GM18511 (cell line): Measurements from ENCODE around the gene F2RL1.
"Not testable (repeated sequence)": the region's sequence is repeated elsewhere in the genome, so short reads cannot be mapped to it uniquely, and the experiment has no call there.

ENCODE experiments used
- ATAC-seq: cut with Tn5 transposase; IDR thresholded peaks from one replicate; pipeline ENCODE4 v1.9.1; 2021; ENCODE audit warnings: mild to moderate bottlenecking, moderate library complexity; ENCODE audit not compliant: unreplicated experiment

F2RL1 gene

DNA sequence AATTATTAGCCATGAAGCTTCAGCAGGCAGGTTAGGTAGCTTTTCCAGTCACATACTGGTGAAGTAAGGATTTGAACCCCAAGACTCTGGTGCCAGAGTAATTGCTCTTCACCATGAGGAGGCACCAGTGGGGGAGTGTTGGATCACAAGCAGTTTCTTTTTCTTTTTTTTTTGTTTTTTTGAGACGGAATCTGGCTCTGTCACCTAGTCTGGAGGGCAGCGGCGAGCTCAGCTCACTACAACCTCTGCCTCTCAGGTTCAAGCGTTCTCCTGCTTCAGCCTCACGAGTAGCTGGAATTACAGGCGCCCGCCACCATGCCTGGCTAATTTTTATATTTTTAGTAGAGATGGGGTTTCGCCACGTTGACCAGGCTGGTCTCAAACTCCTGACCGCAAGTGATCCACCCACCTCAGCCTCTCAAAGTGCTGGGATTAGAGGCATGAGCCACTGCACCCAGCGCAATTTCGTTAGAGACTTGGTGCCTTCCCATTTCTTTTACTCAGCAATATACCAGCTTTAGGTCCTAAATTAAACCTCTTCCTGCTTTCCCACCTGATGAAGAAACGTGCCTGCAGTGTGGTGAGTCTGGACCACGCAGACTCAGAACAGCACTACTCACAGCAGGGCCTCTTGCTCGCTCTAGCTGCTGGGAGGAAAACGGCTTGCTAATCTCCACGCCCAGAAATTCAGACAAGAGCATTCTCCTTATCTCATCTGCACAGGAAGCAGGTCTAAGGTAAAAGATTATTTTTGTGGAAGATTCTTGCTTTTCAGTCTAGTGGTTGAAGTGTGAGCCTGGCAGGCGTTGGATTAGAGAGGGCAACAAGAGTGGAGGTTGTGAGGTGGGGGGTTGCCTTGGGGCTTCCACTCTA is 30.8 kb downstream of the F2RL1 start, which contains the start of gene S100Z:
Gene S100Z (plus strand): TSS at position 596 of the 873 bp plus-strand sequence. CDS start 25,346 bp downstream, outside the sequence.
- ATAC-seq: no peak

DNA sequence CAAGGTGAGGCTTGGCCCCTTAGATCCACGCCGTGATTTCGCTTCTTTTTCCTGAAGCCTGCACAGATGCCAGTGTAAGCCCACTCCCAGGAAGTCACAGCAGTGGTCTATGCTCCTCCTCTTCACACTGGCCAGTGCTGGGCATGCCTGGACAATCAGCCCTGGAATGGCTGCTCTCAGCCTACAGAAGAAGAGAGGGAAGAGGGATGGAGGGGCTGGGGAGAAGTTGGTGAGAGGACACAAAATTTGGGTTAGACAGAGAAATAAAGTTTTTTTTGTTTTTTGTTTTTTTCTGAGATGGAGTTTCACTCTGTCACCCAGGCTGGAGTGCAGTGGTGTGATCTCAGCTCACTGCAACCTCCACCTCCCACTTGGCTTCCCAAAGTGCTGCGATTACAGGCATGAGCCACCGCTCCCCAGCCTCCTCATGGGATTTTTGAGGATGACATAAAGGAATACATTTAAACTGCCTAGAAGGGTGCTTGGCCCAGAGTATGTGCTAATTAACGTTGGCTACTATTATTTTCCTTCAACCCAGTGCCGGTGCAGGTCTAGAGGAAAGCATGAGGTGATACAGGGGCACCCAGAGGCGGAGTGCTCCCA is 31.8 kb downstream of the F2RL1 start:
- ATAC-seq: no peak

DNA sequence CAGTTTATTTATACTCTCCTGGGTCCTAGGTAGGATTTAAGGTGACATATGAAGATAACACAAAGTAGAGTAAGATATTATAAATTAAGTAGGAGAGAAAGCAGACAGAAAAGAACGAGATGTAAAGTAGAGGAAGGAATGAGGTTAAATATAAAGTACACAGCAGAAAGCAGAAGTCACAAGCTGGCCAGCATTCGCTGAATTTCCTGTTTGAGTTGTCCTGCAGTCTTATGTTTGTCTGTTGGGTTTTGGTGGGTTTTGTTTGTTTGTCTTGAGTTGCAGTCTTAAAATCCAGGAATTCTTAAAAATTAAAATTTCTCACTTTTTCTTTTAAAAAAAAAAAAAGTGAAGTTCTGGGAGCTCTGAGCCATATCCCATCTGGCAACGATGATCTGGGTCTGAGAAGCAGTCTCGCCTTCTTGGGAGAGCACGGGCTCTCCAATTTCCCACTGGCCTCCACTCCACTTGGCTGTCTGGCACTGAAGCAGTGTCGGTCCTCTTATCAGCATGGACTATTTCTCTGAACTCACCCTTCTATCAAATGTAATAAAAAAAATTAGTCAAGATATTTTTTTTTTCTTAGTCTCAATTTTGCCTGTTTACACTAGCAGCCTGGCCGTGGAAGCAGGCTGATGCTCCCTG is 33.0 kb downstream of the F2RL1 start:
- ATAC-seq: no peak

DNA sequence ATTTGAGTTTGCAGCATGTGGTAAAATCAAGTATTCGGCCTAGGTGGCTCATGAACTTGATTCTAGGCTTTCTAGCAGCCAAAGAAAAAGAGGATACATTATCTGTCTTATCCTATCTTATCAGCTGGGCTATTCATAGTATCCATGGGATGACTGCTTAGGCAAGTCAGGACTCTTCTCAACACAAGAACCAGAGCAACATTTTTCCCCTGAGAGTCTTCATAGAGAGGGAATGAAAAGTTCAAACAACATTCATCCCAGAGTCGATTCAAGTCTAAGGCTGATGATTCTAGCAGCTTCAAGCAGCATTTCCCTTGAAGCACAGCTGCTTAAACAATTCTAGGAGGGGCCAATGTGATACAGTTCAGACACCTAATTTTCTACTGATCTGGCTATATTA is 33.9 kb downstream of the F2RL1 start:
- no peak for ATAC-seq

DNA sequence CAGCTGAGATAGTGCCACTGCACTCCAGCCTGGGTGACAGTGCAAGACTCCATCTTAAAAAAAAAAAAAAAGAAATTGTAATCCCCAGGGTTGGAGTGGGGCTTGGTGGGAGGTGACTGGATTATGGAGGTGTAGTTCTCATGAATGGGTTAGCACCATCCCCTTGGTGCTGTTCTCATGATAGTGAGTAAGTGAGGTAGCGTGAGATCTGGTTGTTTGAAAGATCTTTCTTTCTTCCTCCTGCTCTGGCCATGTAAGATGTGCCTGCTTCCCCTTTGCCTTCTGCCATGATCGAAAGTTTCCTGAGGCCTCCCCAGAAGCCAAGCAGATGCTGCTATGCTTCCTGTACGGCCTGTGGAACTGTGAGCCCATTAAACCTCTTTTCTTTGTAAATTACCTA is 34.9 kb downstream of the F2RL1 start:
- ATAC-seq: not testable (repeated sequence)

DNA sequence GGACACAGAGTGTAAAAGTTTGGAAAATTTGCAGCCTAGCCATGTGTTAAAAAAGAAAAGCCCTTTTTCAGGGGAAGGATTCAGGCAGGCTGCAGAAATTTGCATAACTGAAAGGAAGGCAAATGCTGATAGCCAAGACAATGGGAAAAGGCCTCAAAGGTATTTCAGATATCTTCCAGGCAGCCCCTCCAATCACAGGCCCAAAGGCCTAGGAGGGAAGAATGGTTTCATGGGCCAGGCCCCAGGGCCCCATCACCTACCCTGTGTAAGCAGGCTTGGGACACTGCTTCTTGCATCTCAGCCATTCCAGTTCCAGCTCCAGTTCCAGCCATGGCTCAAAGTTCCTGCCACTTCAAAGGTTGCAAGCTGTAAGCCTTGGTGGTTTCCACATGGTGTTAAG is 35.8 kb downstream of the F2RL1 start:
- ATAC-seq: no peak

DNA sequence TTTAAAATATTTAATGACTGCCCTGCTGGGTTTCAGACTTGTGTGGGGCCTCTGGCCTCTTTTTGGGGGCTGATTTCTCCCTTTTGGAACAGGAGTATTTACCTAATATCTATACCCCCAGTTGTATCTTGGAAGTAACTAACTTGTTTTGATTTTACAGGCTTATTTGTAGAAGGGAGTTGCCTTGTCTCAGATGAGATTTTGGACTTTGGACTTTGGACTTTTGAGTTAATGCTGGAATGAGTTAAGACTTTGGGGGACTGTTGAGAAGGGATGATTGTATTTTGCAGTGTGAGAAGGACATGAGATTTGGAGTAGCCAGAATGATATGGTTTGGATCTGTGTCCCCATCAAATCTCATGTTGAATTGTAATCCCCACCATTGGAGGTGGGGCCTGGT is 36.7 kb downstream of the F2RL1 start:
- not testable (repeated sequence) for ATAC-seq

DNA sequence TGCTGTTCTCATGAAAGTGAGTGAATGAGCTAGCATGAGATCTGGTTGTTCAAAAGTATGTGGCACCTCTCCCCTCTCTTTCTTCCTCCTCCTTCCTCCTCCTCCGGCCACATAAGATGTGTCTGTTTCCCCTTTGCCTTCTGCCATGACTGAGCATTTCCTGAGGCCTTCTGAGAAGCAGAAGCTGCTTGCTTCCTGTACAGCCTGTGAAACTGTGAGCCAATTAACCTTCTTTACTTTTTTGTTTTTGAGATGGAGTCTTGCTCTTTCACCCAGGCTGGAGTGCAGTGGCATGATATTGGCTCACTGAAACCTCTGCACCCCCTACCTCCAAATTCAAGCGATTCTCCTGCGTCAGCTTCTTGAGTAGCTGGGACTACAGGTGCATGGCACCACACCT is 37.1 kb downstream of the F2RL1 start:
- ATAC-seq: no peak

DNA sequence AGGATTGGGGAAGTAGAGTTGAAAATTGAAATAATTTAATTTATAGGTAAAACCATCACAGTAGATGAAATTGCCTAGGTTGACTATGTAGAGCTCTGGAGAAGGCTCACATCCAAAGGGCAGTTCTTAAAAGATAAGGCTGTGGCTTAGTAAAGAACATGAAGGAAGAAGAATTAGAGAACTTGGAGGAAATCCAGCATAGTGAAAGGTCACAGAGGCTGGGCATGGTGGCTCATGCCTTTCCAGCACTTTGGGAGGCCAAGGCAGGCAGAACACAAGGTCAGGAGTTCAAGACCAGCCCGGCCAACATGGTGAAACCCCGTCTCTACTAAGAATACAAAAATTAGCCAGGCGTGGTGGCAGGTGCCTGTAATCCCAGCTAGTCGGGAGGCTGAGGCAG is 38.0 kb downstream of the F2RL1 start:
- not testable (repeated sequence) for ATAC-seq

DNA sequence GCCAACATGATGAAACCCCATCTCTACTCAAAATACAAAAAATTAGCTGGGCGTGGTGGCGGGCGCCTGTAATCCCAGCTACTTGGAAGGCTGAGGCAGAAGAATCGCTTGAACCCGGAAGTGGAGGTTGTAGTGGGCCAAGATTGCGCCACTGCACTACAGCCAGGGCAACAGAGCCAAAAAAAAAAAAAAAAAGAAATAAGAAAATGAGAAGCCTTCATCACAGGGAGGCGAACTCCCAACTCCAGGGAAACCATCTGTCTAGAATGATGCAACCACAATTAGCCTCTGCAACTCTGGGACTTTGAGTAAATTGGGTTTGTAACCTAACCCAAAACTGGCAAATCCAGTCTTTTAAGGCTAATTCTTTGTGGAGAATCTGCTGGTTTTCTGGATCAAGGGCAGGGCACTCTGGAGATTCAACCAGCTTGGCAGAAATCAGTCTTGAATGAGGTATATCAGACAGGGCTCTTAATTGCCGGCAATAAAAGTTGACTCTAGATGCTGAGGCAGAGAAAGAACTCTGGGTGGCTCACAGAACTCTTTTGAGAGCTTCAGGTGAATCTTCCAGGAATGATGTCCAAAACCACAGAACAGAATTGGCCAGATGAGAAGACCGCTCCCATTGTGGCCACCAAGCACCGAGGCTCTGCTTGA is 40.9 kb downstream of the F2RL1 start:
- no peak for ATAC-seq

DNA sequence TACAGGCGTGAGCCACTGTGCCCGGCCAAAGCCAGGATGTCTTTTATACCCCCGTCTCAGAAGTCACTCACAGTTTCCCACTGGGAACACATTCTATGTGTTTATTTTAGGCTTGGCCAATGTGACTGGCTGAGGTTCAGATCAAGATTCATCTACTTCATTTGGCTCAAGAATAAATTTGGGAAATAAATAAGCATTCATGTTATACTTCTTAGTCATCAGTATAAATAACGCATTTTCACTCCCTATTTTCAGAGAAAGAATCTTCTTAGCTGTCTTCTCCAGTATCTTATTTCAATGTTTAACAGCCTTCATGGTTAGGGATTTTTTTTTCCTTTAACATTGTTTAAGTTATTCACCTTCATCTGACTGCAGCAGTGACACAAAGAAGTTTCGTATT is 42.8 kb downstream of the F2RL1 start:
- no peak for ATAC-seq

DNA sequence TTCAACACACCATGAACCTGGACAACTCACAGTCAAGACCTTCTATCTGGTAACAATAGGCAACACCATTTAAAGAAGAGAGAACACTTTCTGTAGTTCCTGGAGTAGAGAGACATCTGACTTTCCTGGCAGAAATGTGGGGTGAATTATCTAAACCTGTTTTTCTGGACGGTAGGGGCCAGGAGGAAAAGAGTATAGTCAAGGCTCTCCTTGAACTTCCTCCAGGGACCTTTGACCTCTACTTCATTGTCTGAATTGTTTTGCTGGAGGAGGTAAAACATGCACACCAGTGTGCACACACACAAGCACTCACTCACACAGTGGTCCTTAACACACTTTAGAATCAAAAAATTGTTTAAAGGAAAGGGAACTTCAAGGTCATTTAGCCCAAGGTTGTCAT is 44.2 kb downstream of the F2RL1 start:
- ATAC-seq: no peak

DNA sequence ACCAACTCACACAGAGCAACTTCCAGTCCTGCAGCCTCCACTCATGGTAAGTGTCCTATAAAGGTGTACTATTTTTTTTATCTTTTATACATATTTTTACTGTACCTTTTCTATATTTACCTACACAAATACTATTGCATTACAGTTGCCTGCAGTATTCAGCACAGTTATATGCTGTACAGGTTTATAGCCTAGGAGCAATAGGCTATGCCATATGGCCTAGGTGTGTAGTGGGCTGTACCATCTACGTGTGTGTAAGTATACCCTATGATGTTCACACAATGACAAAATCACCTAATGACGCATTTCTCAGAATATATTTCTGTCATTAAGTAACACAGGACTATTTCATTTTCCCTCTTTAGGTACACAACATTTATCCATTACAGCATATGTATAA is 47.7 kb downstream of the F2RL1 start:
- no peak for ATAC-seq

DNA sequence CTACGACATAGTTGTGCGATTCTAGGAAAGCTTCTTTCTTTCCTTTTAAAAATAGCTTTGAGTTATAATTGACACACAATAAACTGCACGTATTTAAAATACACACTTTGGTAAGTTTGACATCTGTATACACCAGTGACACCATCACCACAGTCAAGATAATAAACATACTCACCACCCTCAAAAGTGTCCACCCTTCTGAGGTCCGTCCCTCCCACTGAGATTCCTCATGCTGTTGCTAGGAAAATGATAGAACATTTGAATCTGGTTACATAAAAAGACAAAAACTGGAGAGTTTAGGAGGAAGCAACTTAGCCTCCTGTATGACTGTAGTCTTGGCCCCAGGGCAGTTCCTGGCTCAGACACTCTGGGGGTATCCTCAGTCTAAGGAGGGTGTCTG is 48.2 kb downstream of the F2RL1 start:
- no peak for ATAC-seq

DNA sequence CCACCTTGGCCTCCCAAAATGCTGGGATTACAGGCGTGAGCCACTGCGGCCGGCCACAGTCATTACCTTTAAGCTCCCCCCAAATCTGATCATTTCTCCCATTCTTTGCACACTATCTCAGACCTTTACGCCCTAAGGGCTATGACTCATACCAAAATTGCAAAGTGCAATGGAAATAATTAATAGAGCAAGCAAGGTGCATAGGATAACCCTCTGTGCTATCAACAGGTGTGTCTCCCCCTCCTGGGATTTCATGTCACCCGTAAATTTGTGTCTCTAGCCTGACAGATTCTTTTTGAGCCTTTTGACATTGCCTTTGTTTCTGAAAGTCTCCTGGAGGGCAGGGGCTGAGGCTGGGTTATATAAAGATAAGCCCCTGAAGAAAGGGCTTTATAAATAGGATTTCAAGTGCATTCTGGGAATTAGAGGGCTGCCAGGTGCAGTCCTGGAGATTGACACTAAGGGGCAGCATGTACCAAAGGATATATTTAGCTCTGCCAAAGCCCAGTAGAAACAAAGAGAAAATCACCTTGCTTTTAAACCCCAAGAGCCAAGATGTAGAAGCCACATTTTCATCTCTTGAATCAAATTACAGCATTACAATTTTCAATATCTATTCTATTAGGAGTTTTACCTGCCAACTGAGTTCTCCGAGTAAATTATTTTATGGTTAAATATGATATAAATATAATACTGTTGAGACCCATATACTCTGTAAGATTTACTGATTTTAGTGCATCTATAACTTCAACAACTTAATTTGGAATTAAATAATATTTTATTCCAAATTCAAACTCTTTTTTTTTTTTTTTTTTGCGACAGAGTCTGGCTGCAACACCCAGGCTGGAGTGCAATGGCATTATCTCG is 49.2 kb downstream of the F2RL1 start:
- no peak for ATAC-seq

DNA sequence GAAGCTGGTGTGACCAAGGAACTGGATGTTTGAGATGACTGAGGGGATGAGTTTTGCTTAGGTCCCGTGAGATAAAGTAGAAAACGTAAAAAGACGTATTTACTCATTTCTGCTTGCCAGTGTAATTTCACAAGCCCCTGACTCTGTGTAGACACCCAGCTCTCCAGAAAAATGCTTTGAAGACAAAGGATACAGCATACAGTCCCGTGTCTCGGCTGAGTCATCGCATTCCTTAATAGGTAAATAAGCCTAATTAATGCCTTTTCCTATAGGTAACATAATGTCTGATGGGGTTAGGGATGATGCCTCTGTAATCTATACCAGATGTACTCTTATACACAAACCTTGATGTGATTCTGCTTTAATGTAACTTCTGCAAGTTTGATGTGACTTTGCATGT is 51.2 kb downstream of the F2RL1 start:
- ATAC-seq: no peak

DNA sequence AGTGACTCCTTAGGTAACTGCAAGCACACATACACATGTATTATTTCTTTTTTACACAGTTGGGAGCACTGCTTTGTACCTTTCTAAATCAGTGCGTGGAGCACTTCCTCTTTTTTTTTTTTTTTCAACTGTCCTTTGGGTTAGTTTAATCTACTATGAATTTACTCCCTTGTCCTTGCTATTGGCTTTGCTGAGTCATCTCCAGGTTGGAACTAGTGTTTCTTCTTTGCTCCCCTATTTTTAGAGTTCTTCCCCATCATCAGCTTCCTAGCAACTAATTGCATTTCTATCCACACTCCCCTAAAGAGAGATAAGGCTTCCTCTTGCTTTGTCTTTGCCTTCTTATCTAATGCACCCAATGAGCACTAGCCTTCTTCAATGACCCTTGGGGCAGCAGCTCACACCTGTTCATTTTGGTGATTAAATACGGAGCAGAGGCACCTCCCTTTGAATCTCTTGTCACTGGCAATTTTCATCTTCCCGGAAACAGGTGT is 55.3 kb downstream of the F2RL1 start:
- ATAC-seq: no peak
